Activated CD4-positive, CD25-positive, alpha-beta regulatory T cell (primary cell): ENCODE data around the gene CHST11.

Source experiments
- DNase-seq, 4 experiments: peaks; one replicate each; lab custom pipeline; 2025; lab: John Stamatoyannopoulos, UW

CHST11 gene

DNA sequence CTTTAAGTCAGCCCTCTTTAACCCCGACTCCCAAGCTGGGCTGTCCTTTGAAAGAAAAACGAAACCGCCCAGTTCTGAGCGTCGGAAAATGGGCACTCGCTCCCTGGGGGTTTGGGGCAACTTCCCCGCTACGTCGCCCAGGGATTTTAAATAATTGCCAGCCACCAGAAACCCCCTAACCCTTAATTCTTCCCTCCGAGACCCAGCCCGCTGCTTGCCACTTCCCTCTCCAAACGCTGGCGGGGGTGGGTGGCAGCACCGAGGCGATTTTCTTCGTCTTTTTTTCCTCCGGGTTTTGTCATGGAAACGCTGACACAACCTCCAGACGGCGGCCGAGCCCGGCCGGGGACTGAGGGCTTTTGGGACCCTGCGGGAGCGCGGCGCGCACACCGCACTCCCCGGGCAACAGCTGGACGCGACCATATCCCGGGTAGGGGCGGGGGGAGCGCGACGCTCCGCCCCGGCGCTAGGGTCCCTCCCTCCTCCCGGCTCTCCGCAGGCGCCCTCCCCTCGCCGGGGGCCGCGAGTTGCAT lies at the start of gene CHST11:
TSS of gene CHST11 (plus strand) at position 532 of the 533 bp plus-strand sequence.
- DNase-seq = peak; percentile 38 to 56 (median 46)

DNA sequence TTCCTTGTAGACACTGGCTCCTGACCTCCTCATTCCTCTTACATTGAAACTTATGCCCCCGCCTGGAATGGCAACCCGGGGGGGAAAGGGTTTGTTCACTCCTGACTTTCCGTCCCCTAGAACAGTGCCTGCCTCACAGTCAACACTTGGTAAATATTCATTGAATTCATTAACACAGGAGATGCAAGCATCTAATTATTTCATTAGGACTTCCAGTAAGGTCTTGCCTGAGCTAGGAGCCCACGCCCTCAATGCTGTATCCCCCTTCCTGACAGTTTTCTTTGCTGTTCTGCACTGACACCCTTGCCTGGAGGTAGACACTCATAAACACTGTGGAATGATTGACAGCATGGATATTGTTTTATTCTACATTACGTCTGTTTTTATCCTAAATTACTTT lies 49.3 kb upstream of the CHST11 start:
- no peak for DNase-seq

DNA sequence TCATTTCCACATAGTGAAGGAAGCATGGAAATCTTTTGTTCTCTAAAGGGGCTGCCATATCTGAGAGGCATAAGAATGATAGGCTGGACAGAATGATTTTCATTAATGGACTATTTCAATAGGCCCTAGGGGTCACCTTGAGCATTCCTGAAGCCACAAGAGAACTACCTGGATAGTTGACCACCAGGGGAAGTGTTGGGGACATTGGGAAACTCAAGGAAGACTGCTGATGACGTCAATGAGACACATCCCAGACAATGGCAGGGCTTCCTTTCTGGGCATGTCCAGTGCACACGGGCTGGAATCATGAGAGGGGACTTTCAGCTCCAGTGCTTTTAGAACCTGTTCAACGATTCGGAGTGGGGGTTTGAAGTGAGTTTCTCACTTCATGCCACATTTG lies 48.8 kb upstream of the CHST11 start:
- no peak for DNase-seq

DNA sequence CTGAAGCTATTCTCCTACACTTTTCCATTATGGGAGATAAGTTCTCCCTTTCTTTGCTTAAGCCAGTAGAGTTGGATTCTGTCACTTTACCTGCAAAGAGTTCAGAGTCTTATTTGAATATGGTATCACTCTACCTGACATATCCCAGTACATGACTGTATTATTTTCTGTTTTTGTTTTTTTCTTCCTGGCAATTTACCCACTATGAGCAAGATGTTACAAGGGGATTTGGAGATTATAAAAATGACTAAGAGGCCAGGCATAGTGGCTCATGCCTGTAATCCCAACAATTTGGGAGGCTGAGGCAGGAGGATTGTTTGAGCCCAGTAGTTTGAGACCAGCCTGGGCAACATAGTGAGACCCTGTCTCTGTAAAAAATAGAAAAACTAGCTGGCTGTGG lies 46.4 kb upstream of the CHST11 start:
- no peak for DNase-seq

DNA sequence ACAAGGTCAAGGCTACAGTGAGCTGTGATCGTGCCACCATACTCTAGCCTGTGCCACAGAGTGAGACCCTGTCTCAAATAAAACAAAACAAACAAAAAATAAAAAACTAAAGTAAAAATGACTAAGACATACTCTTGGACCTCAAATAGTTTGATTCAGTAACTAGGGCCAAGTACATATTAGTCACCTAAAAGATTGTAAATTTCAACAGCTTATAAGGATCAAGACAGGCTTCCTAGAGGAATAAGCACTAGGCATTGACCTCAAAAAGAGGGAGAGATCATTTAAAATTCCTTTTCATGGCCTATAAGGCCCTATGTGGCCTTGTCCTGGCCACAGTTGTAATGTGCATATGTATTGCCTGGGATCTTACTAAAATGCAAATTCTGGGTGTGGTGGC lies 46.0 kb upstream of the CHST11 start:
- DNase-seq = no peak

DNA sequence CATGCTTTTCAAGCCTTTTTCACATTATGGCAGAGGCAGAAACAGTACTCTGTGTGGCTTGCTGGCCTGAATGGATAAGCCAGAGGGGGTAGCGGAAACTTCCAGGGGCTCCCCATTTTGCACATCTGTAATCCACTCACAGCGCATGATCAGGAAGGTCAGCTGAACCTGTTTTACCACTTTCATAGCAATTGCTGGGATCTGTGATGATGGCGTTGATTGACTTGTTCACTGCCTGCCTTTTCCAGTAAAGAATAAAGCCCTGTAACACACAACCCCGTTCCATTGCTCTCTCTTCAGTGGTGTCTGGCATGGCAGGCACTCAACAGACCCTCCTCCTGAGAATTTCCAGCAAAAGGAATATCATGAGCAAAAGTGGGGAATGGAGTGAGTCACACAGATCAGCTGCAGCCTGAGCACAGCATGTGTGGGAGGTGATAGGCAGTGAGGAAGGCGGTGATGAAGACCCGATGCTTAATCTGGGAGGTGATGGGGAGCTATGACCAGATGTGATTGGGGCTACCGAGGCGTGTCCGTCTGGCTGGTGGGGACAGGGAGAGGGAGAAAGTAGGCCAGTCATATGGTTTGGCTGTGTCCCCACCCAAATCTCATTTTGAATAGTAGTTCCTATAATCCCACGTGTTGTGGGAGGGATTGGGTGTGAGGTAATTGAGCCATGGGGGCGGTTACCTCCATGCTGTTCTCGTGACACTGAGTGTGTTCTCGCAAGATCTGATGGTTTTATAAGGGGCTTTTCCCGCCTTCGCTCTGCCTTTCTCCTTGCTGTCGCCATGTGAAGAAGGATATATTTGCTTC lies 44.7 kb upstream of the CHST11 start:
- DNase-seq = no peak

DNA sequence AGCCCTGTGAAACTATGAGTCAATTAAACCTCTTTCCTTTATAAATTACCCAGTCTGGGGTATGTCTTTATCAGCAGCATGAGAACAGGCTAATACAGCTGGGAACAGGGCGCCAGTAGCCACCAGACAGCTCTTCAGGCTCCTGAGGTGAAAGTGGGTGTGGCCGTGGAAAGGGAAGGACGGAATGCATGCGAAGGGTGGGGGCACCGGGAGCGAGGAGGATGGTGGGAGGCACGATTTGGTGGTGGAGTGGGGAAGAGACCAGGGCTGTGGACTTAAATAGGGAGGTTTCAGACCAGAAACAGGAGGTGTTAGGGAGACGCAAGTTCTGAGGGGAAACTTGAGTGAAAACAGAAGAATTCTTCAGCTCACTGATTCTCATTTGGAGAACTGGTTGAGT lies 44.1 kb upstream of the CHST11 start:
- no peak for DNase-seq

DNA sequence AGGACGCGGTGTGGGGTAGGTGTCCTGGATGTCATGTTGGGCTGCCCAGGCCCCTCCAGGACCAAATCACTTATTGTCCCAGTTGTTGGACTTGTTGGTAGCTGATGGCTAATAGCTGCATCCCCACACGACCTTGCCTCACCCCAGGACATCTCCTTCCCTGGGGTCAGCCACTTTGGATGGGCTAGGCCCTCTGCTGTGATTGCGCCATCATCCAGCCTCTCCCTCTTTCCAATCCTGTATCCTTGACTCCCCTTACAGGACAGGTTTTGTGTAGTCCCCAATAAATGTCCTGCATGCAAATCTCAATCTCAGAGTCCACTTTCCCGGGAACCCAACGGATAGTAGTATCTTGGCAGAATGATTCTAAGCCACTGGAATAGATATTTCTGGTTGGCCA lies 43.4 kb upstream of the CHST11 start:
- DNase-seq = no peak

DNA sequence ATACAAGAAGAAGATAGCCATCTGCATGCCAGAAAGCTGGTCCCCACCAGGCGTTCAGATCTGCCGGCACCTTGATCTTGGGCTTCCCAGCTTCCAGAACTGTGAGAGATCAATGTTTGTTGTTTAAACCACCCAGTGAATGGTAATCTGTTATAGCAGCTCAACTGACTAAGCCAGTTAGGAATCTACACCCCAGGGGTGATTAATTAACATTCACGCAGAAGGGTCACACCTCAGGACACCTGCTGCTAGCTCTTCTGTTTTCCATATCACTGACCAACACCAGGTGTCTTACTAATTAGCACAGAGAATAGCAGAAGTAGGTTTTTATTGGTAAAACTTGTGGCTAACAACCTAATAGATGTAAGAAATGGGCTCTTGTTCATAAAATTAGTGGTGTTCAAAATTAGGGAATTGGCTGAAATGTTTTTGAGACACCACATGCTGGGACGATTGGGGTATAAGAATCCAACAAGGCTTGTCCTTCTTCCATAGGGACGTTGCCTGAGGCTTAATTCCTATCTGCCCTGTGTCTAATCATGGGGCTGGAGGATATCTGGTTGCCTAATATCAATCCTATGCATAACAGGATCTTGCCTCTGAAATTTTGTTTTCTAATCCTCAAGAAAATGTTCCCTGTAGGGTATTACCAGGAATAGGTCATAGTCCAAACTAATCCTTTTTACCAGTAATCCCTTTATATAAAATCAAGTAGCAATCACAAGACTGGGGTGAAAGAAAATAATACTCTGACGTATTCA lies 42.0 kb upstream of the CHST11 start:
- no peak for DNase-seq

DNA sequence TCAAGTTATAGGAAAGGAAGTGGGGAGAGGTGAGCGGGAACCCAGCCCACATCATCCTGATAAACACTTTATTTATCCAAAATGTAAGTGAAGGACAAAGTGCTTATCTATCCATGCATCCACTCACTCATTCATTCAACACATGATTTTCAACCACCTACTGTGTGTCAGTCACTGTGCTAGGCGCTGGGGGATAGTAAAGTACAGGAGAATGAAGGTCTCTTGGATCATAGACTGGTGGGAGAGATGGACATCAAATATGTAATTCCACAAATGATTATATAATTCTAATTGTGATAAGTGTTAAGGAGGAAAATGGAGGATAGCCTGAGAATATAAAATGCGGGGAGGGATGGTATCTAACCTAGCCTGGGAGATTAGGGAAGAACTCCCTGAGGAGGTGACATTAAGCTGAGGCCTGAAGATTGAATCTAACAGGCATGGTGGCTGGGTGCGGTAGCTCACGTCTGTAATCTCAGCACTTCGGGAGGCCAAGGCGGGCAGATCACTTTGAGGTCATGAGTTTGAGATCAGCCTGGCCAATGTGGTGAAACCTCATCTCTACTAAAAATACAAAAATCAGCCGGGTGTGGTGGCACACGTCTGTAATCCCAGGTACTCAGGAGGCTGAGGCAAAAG lies 41.3 kb upstream of the CHST11 start:
- no peak for DNase-seq

DNA sequence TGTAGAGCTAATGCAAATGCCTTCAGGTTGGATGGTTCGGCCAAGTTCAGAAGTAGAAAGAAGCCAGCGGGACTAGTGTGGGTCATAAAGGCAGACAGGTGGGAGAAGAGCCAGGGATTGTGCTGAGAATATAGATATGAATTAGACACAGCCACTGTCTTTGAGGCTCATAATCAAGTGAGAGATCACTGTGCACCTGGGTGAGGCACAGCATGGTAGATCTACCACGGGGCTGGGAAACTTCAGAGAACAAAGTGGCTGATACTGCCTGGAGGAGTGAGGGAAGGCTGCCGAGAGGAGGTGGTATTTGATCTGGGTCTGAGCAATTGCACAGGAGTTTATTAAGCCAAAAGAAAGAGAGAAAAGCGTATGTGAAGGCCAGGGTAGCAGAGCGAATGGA lies 40.6 kb upstream of the CHST11 start:
- DNase-seq = no peak

DNA sequence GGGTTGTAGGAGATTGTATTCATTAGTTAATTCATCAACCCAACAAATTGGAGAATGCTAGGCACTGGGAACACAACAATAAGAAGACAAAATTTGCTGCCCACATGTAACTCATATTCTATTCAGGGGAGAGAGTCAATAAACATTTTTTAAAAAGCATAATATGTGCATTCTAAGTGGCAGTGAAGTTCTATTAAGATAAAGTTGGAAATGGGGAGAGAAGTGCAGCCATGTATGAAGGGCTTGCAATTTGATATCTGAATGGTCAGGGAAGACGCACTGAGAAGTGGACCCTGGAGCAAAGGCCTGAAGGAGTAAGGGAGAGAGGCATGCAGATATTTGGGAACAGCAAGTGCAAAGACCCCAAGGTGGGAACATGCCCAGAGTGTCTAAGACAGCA lies 40.2 kb upstream of the CHST11 start:
- no peak for DNase-seq

DNA sequence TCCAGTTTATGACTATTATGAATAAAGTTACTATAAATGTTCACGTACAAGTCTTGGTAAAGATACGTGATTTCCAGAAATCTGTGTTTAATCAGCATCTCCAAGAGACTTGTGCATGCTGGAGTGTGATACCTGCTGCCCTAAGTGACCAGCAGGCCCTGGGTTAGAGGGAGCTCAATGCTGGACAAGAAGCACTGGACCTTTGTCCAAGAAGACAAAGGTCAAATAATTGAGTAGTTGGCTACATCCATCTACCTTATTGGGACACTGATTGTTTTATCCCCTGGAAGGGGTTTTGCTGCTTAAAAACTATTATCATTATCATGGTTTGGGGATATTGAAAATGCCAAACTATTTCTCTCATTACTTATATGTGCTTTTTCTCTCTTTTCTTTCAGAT lies 37.0 kb upstream of the CHST11 start:
- no peak for DNase-seq

DNA sequence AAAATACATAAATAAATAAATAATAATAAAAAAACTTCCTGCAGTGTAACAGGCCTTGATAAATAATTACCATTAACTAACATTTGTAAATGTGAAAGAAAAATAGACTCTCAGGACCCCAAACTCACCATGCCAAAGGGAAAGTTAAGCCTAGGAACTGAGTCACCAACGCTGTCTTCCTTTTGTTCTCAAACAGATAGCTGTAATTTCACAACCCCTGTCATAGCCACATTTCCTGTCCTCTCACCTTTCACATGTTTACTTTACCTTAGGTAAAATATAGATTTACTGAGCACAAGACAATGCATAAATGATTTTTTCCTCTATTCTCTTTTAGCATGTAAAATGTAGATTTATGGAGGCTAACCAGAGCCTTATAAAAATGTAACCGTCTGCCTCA lies 35.9 kb upstream of the CHST11 start:
- no peak for DNase-seq

DNA sequence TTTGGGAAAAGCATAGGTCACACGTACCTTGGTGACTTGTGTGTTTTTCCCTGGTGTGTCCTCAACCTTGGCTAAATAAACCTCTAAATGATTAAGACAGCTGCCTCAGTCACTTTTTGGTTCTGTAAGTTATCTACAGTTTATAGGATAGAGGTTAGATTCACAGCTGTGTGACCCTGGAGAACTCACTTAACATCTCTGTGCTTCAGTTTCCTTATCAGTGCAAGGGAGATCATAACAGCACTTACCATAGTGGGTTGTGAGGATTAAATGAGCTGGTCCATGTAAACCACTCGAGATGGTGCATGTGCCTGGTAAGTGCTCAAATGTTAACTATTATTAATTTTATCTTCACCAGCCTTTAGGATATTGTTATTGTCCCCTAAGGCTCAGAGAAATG lies 35.4 kb upstream of the CHST11 start:
- no peak for DNase-seq

DNA sequence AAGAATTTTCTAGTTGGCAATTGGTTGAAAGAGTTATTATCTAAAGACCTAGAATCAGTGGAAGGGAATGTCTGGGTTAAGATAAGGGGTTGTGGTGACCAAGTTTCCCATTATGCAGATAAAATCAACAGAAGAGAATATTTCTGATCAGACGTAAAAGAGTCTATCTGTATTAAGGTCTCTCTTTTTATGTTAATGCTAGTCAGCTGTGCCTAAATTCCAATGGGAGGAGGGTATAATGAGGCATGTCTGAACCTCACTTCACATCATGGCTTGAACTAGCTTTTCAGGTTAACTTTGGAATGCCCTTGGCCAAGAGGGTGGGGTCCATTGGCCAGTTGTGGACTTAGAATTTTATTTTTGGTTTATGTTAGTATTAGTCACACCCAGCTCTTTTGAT lies 34.3 kb upstream of the CHST11 start:
- no peak for DNase-seq

DNA sequence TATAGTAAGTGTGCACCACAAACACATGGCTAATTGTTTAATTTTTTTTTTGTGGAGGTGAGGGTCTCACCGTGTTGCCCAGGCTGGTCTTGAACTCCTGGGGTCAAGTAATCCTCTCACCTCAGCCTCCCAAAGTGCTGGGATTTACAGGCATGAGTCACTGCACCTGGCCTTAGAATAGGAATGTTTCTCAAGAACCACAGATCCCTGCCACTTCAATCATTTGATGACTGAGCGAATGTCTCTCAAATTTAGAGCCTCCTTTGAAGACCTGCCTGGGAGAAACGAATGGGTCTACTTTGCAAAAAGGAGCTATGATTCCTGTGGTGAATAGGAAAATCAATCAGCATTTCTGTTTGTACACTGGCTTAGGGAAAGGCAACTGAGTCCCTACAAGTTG lies 33.5 kb upstream of the CHST11 start:
- no peak for DNase-seq

DNA sequence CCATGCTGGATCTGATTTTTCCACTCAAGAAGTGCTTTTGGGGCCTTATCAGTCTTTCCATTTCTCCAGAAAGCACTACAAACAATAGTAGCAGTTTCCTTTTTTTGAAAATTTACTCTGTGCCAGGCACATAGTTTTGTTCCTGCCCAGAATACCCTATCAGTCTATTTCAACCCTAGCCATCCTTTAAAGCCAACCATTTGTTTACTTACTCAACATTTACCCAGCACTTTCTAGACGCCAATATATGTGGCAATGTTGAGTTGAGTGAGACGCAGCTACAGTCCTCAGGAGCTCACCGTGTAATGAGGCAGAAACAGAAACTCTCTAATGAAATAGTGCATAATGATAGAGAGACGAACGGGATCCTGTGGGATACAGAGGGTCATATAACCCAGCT lies 32.9 kb upstream of the CHST11 start:
- DNase-seq = no peak

DNA sequence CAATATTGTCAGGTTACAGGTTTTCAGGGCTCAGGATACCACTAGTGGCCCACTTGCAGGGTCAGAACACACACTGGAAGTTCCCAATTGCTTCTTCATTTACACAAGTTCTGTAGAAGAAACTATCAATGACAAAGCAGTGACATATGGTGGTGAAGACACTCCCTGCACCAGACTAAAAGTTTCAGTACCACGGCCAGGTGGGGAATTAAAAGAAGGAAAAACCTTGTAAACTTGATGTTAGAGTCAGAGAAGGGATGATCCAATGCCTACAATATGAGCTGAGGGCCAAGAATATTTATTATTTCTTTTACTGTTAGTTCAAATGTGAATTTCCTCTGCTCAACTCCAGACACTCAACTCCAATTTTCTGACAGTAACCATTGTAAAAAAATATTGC lies 31.8 kb upstream of the CHST11 start:
- DNase-seq = no peak

DNA sequence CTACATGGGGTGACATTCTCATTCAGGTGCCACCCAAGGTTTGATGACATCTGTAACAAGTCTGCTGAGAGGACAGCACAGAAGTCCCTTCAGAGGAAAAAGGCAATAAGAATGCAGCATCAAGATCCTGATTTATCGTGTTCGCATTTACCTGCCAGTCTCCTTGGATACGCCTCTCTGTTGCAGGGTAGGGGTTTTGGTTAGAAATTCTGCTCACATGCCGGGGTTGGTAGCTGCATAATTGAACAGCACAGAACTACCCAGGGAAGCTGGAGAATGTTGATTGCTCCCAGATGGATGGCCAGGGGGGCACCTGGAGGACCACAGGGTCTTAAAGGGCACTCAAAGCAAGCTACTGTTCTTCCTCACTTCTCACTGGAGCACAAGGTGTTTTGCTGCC lies 31.1 kb upstream of the CHST11 start:
- DNase-seq = no peak

DNA sequence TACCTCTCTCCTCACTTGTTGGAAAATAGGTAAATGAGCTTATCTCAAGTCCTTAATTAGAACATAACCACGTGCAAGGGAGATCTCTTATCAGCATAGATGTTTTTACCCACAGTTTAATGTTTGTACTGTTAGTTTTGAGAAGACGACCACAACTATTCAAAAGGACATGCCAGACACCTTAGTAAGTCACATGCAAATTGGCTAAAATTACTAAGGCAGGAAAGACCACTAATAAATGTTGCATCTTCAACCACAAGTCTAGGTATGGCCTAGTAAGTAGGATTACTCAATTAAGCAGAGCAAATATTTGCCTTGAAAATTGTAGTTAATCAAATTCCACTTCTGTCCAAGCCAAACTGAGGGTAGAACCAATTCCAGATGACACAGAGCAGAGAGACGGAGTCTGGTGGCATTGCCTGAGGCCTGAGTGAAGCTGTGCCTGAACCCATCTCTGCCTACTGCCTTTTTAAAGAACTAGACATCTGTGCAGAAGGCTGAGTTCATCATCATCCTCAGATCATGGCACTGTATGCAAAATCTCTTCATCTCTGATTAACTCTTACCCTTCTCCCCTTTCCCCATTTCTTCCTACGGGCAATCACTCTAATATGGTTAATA lies 29.7 kb upstream of the CHST11 start:
- DNase-seq = no peak

DNA sequence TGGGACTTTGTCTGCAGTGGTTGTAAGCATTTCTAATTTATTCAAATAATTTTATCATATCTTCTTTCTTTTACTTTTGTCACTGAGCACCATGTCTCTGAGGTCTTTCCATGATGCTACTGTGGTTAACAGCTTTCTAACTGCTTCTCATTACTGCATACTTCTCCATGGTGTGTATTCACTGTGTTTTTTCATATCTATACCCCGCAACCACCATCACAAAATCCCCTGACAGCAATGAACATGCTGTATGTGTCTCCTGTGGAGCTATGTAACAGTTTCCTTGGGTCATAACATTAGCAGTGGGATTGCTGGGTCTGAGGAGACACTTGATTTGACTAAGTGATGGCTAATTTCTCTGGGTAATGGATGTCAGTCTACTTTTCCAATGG lies 29.2 kb upstream of the CHST11 start:
- no peak for DNase-seq
